ENCODE data around the gene NTRK1.

- TF ChIP-seq CTCF (IDR thresholded peaks at IDR 0.05; ENCODE audit: low read depth, low read length) (no peak), POLR2A (IDR thresholded peaks at IDR 0.05; ENCODE audit: extremely low read depth, insufficient read length) (no peak)
These were observed 47.9 kb downstream of the NTRK1 start for GRCh38 chr1:156908541-156908940.
